GM23338 (cell line): ENCODE data around the gene MYLK4. TPM values are rescaled to one million over a fixed set of nuclear protein-coding genes. Genes with fewer than 3 reads are reported as not detected.

Source experiments
- ATAC-seq: fragments of 200-7000 bp; cut with Tn5 transposase; 3 replicates; pipeline ENCODE4 v1.9.1; 2020
- DNase-seq: peaks from one replicate; pipeline ENCODE4 v3.0.0-alpha.2; 2015; ENCODE audit warnings: low spot score
- H2AFZ ChIP-seq: fragments of 200-600 bp; sonication (generic); 2 replicates; pipeline ENCODE4 v1.8.0; 2016; ENCODE audit warnings: antibody characterized with exemption, mild to moderate bottlenecking, moderate library complexity
- H3F3A ChIP-seq: fragments of 200-600 bp; sonication (generic); replicated peaks from 2 replicates; pipeline ENCODE4 v1.8.0; 2017; ENCODE audit warnings: antibody characterized with exemption, mixed run types, low read depth
- H3K27ac ChIP-seq: fragments of 200-600 bp; sonication (generic); 2 replicates; pipeline ENCODE4 v1.6.1; 2016; ENCODE audit warnings: low read depth
- H3K27me3 ChIP-seq: fragments of 200-600 bp; sonication (generic); 2 replicates; pipeline ENCODE4 v1.8.0; 2016; ENCODE audit warnings: mild to moderate bottlenecking, mixed run types, moderate library complexity; ENCODE audit not compliant: insufficient read depth
- H3K36me3 ChIP-seq: fragments of 200-600 bp; sonication (generic); 2 replicates; pipeline ENCODE4 v1.8.0; 2016; ENCODE audit warnings: mild to moderate bottlenecking; ENCODE audit not compliant: insufficient read depth
- H3K4me1 ChIP-seq: fragments of 200-600 bp; sonication (generic); 2 replicates; pipeline ENCODE4 v1.8.0; 2016; ENCODE audit warnings: mild to moderate bottlenecking, moderate library complexity; ENCODE audit not compliant: insufficient read depth
- H3K4me2 ChIP-seq: fragments of 200-600 bp; sonication (generic); 2 replicates; pipeline ENCODE4 v1.7.1; 2017; ENCODE audit warnings: mixed run types
- H3K4me3 ChIP-seq: fragments of 200-600 bp; sonication (generic); 2 replicates; pipeline ENCODE4 v1.6.1; 2016; ENCODE audit warnings: mixed run types
- H3K79me2 ChIP-seq: fragments of 200-600 bp; sonication (generic); replicated peaks from 2 replicates; pipeline ENCODE4 v1.8.0; 2017; ENCODE audit warnings: mild to moderate bottlenecking; ENCODE audit not compliant: insufficient read depth
- H3K9me2 ChIP-seq: fragments of 200-600 bp; sonication (generic); 2 replicates; pipeline ENCODE4 v1.8.0; 2017; ENCODE audit not compliant: insufficient read depth
- H4K20me1 ChIP-seq: fragments of 200-600 bp; sonication (generic); replicated peaks from 2 replicates; pipeline ENCODE4 v1.8.0; 2017; ENCODE audit warnings: mild to moderate bottlenecking; ENCODE audit not compliant: insufficient read depth
- H3K27ac Mint-ChIP-seq: 2 replicates; pipeline ENCODE4 v1.8.0; 2020; ENCODE audit warnings: inconsistent platforms, mild to moderate bottlenecking, moderate library complexity, mixed read lengths
- H3K27me3 Mint-ChIP-seq: 3 replicates; pipeline ENCODE4 v1.8.0; 2022; ENCODE audit warnings: low read depth, mild to moderate bottlenecking, moderate library complexity, mixed read lengths, inconsistent platforms; ENCODE audit not compliant: insufficient read depth, poor library complexity
- H3K36me3 Mint-ChIP-seq: 3 replicates; pipeline ENCODE4 v1.8.0; 2021; ENCODE audit warnings: low read depth, mild to moderate bottlenecking, inconsistent platforms, moderate library complexity, mixed read lengths
- H3K4me1 Mint-ChIP-seq: 3 replicates; pipeline ENCODE4 v1.8.0; 2020; ENCODE audit warnings: mild to moderate bottlenecking, inconsistent platforms, mixed read lengths
- H3K4me3 Mint-ChIP-seq: 3 replicates; pipeline ENCODE4 v1.8.0; 2021; ENCODE audit warnings: moderate library complexity, mild to moderate bottlenecking, inconsistent platforms, mixed read lengths
- H3K9me3 Mint-ChIP-seq: 3 replicates; pipeline ENCODE4 v1.8.0; 2020; ENCODE audit warnings: moderate library complexity, mild to moderate bottlenecking, inconsistent platforms, mixed read lengths
- CREB1 ChIP-seq: fragments of 250-450 bp; sonication (Bioruptor Pico); IDR thresholded peaks from 2 replicates; pipeline ENCODE4 v1.5.0; 2020; ENCODE audit warnings: low read depth, mild to moderate bottlenecking, moderate library complexity
- CTCF ChIP-seq, 2 experiments: fragments of 200-600 bp in 1 of 2; sonication (generic) in 1 of 2; conservative IDR thresholded peaks; 2 replicates each; pipeline versions ENCODE4 v1.5.1 to v1.6.1; 2016 to 2017; ENCODE audit warnings: antibody characterized with exemption in 2 of 2, low read depth in 2 of 2, mild to moderate bottlenecking in 2 of 2, moderate library complexity in 1 of 2
- ETS1 ChIP-seq: IDR thresholded peaks from 2 replicates; pipeline ENCODE4 v1.6.1; 2016; ENCODE audit warnings: antibody characterized with exemption
- EZH2 ChIP-seq: fragments of 200-600 bp; sonication (generic); IDR thresholded peaks from one replicate; pipeline ENCODE4 v1.8.0; 2017; ENCODE audit warnings: antibody characterized with exemption, mild to moderate bottlenecking, low read depth; ENCODE audit not compliant: unreplicated experiment
- EZH2phosphoT487 ChIP-seq: fragments of 200-600 bp; sonication (generic); IDR thresholded peaks from one replicate; pipeline ENCODE4 v1.8.1; 2018; ENCODE audit warnings: antibody characterized with exemption; ENCODE audit not compliant: unreplicated experiment
- JUNB ChIP-seq: IDR thresholded peaks from one replicate; pipeline ENCODE4 v1.6.1; 2016; ENCODE audit warnings: antibody characterized with exemption; ENCODE audit not compliant: unreplicated experiment
- NANOG ChIP-seq: IDR thresholded peaks from 2 replicates; pipeline ENCODE4 v1.6.1; 2016; ENCODE audit warnings: antibody characterized with exemption, borderline replicate concordance
- POLR2AphosphoS5 ChIP-seq: IDR thresholded peaks from 2 replicates; pipeline ENCODE4 v1.6.1; 2016; ENCODE audit warnings: antibody characterized with exemption, low read depth
- STAT1 ChIP-seq: IDR thresholded peaks from one replicate; pipeline ENCODE4 v1.6.1; 2016; ENCODE audit warnings: antibody characterized with exemption; ENCODE audit not compliant: unreplicated experiment
- ZNF114 ChIP-seq: fragments of 250-450 bp; sonication (Bioruptor Pico); IDR thresholded peaks from 2 replicates; pipeline ENCODE4 v1.5.0; 2020; ENCODE audit warnings: mild to moderate bottlenecking, moderate library complexity
- ZNF331 ChIP-seq: fragments of 250-450 bp; sonication (Bioruptor Pico); IDR thresholded peaks from 2 replicates; pipeline ENCODE4 v1.5.0; 2020; ENCODE audit warnings: low read depth, mild to moderate bottlenecking, moderate library complexity
- ZNF462 ChIP-seq: fragments of 250-450 bp; sonication (Bioruptor Pico); IDR thresholded peaks from 2 replicates; pipeline ENCODE4 v1.5.0; 2020; ENCODE audit warnings: mild to moderate bottlenecking, moderate library complexity
- polyA plus RNA-seq: library from polyadenylated mRNA; unstranded; fragments of >200 nt; fragmentation: Nextera tagmentation; extraction: Ambion mirVana; gene quantifications from 2 replicates; pipeline ENCODE4 v1.2.1, GENCODE V29; 2016
- total RNA-seq: library from RNA; depleted of rRNA; stranded (reverse); fragments of >200 nt; shearing (Covaris generic); gene quantifications from 2 replicates; pipeline ENCODE4 v1.2.3, GENCODE V29; 2014
- TF ChIP-seq, protein P1 (sequence below): IDR thresholded peaks from one replicate; pipeline ENCODE4 v1.6.1; 2018; ENCODE audit warnings: antibody characterized with exemption; ENCODE audit not compliant: unreplicated experiment

The MYLK4 gene
- total and polyA plus RNA-seq, 2 experiments from 2014 or later: 0.03 to 0.17 TPM

- TF ChIP-seq CREB1 (CRISPR knock-in tag): no peak
- TF ChIP-seq CTCF (conservative IDR thresholded peaks at IDR 0.05; ENCODE audit: low read depth in 2 of 2): no peak
- TF ChIP-seq STAT1: no peak
- TF ChIP-seq EZH2: no peak
- TF ChIP-seq EZH2phosphoT487: no peak
- TF ChIP-seq POLR2AphosphoS5: no peak
- TF ChIP-seq ZNF331 (CRISPR knock-in tag): no peak
- TF ChIP-seq ETS1: no peak
- TF ChIP-seq, protein P1, sequence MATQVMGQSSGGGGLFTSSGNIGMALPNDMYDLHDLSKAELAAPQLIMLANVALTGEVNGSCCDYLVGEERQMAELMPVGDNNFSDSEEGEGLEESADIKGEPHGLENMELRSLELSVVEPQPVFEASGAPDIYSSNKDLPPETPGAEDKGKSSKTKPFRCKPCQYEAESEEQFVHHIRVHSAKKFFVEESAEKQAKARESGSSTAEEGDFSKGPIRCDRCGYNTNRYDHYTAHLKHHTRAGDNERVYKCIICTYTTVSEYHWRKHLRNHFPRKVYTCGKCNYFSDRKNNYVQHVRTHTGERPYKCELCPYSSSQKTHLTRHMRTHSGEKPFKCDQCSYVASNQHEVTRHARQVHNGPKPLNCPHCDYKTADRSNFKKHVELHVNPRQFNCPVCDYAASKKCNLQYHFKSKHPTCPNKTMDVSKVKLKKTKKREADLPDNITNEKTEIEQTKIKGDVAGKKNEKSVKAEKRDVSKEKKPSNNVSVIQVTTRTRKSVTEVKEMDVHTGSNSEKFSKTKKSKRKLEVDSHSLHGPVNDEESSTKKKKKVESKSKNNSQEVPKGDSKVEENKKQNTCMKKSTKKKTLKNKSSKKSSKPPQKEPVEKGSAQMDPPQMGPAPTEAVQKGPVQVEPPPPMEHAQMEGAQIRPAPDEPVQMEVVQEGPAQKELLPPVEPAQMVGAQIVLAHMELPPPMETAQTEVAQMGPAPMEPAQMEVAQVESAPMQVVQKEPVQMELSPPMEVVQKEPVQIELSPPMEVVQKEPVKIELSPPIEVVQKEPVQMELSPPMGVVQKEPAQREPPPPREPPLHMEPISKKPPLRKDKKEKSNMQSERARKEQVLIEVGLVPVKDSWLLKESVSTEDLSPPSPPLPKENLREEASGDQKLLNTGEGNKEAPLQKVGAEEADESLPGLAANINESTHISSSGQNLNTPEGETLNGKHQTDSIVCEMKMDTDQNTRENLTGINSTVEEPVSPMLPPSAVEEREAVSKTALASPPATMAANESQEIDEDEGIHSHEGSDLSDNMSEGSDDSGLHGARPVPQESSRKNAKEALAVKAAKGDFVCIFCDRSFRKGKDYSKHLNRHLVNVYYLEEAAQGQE: no peak
- TF ChIP-seq ZNF462 (CRISPR knock-in tag): no peak
- no peak for TF ChIP-seq NANOG
- no peak for TF ChIP-seq JUNB
- TF ChIP-seq ZNF114: no peak
- Histone ChIP-seq H3K27ac (no peak overlapping the region), H3F3A (no peaks in the 10 kb centered on the region), H3K4me3 (no peak overlapping the region), H2AFZ (no peak overlapping the region), H3K4me1 (no peaks in the 10 kb centered on the region), H3K9me2 (no peaks in the 10 kb centered on the region), H3K36me3 (no peaks in the 10 kb centered on the region), H3K4me2 (no peak overlapping the region), H4K20me1 (no peaks in the 10 kb centered on the region), H3K27me3 (no peaks in the 10 kb centered on the region), H3K79me2 (no peaks in the 10 kb centered on the region)
- peaks cover 2% of the 10 kb centered on the region for H3K27me3 Mint-ChIP-seq
- peaks cover 2% of the 10 kb centered on the region; the same call in 2 of the 3 replicates for H3K4me1 Mint-ChIP-seq
- no peaks in the 10 kb centered on the region for H3K36me3 Mint-ChIP-seq
- no peak overlapping the region for H3K27ac Mint-ChIP-seq
- H3K9me3 Mint-ChIP-seq: no peaks in the 10 kb centered on the region
- no peak for ATAC-seq
- no peak for DNase-seq
- no peak overlapping the region for H3K4me3 Mint-ChIP-seq
Measured at GRCh38 chr6:2751871-2752270, 1.1 kb upstream of the MYLK4 start.
